ENCODE measurements around the gene S100A1. TPM values are rescaled to one million over a fixed set of nuclear protein-coding genes. Genes with fewer than 3 reads are reported as not detected.
A peak's percentile ranks its signal among the peaks of the same experiment; 100 is the strongest.

S100A1 gene
- total and polyA plus RNA-seq, 2 of the 13 experiments (the other 11 are each of a cell fraction or from before 2014, with no cell fraction given): 120 to 251 TPM

- TF ChIP-seq MAZ (IDR thresholded peaks at IDR 0.05; ENCODE audit: borderline replicate concordance, low read depth, low read length) (no peak), MAZ (CRISPR knock-in tag; IDR thresholded peaks at IDR 0.05; ENCODE audit: low read depth) (no peak), HOXA7 (CRISPR knock-in tag; IDR thresholded peaks at IDR 0.05) (no peak), TCF7L2 (IDR thresholded peaks at IDR 0.05; ENCODE audit: low read depth, low read length) (no peak), POLR2A (IDR thresholded peaks at IDR 0.05; ENCODE audit: insufficient read depth in 1 of 2, low read depth in 2 of 2, low read length in 2 of 2) (0 out of 4 replicates have a peak, but pooled peaks of 1 of the 2 experiments have one; percentile 23), PAXIP1 (CRISPR knock-in tag; conservative IDR thresholded peaks at IDR 0.05) (peak; percentile 91), MYNN (CRISPR knock-in tag; IDR thresholded peaks at IDR 0.05; ENCODE audit: low read depth) (no peak), CBX1 (IDR thresholded peaks at IDR 0.05; ENCODE audit: low read depth) (no peak), HHEX (CRISPR knock-in tag; IDR thresholded peaks at IDR 0.05) (no peak), GLMP (CRISPR knock-in tag; IDR thresholded peaks at IDR 0.05; ENCODE audit: borderline replicate concordance) (no peak), ZNF350 (CRISPR knock-in tag; IDR thresholded peaks at IDR 0.05; ENCODE audit: borderline replicate concordance, low read depth) (no peak), ASH2L (IDR thresholded peaks at IDR 0.05; ENCODE audit: insufficient read length, low read depth, low read length) (peak; percentile 79), ZKSCAN5 (CRISPR knock-in tag; IDR thresholded peaks at IDR 0.05) (no peak), ZNF572 (CRISPR knock-in tag; IDR thresholded peaks at IDR 0.05) (no peak), ZFP1 (CRISPR knock-in tag; IDR thresholded peaks at IDR 0.05) (no peak), HNRNPK (IDR thresholded peaks at IDR 0.05; ENCODE audit: low read depth, low read length, poor library complexity, severe bottlenecking) (peak; percentile 56), ERF (CRISPR knock-in tag; IDR thresholded peaks at IDR 0.05) (0 out of 2 replicates have a peak, but pooled peaks have one; percentile 26), TEAD3 (CRISPR knock-in tag; optimal IDR thresholded peaks at IDR 0.05; ENCODE audit: borderline replicate concordance) (peak; percentile 39), FOXA1 (IDR thresholded peaks at IDR 0.05) (no peak), FOXA1 (CRISPR knock-in tag; IDR thresholded peaks at IDR 0.05) (0 out of 2 replicates have a peak, but pooled peaks have one; percentile 26), NBN (conservative IDR thresholded peaks at IDR 0.05) (no peak), SOX5 (CRISPR knock-in tag; IDR thresholded peaks at IDR 0.05; ENCODE audit: borderline replicate concordance) (0 out of 2 replicates have a peak, but pooled peaks have one; percentile 14), SPEN (CRISPR knock-in tag; IDR thresholded peaks at IDR 0.05; ENCODE audit: low read depth) (no peak), NCOR1 (IDR thresholded peaks at IDR 0.05; ENCODE audit: borderline replicate concordance, low read length) (peak; percentile 80; the same call in 1 of the 2 replicates), FOXA3 (CRISPR knock-in tag; IDR thresholded peaks at IDR 0.05) (peak; percentile 20; the same call in 1 of the 2 replicates)
Observed at GRCh38 chr1:153631047-153632022, 3.1 kb downstream of the S100A1 start (continued).
